Activated naive CD4-positive, alpha-beta T cell treated with anti-CD3 and anti-CD28 coated beads, Interleukin-2, amount 10 ng/mL, durations not matched to agents 5 hours and 36 hours (primary cell): Measurements from ENCODE around the gene GHDC. TPM values are rescaled to one million over a fixed set of nuclear protein-coding genes. Genes with fewer than 3 reads are reported as not detected.

Source experiments
- total RNA-seq, 2 experiments: library from RNA; stranded (reverse); gene quantifications; one replicate each; pipeline ENCODE4 v1.2.3, GENCODE V29; 2021

Gene GHDC
- total RNA-seq: 10 to 100 TPM; 15.8 to 16.9 TPM

GRCh38 chr17:42193969-42194899 lies at the start of gene GHDC:
Gene GHDC (minus strand): TSS chr17:42194494. CDS start chr17:42193581, 913 bp downstream.

GRCh38 chr17:42184713-42185620 lies 9.3 kb downstream of the GHDC start, which contains the start of gene HCRT:
Gene HCRT (minus strand): TSS chr17:42185452. CDS start chr17:42185365, 87 bp downstream.

GRCh38 chr17:42180922-42181850 lies 13.1 kb downstream of the GHDC start, which contains the start of gene KCNH4:
Gene KCNH4 (minus strand): TSS chr17:42181142. CDS start chr17:42180945, 197 bp downstream.

Other genes with a start within 250 kb of the GHDC start
- gene CNP, start 227.7 kb downstream of the GHDC start, total RNA-seq: 10 to 100 TPM; 53.9 to 62.0 TPM
- gene DNAJC7, start 177.1 kb downstream of the GHDC start, total RNA-seq: 10 to 100 TPM; 76.0 to 79.6 TPM
- gene NKIRAS2, start 174.4 kb downstream of the GHDC start, total RNA-seq: 10 to 100 TPM; 20.8 to 21.4 TPM
- under 1 TPM; 0.07 to 0.08 TPM for gene C17orf113, start 143.9 kb downstream of the GHDC start, total RNA-seq
- gene ZNF385C, start 96.0 kb downstream of the GHDC start, total RNA-seq: not detected
- 10 to 100 TPM; 30.1 to 30.3 TPM for gene DHX58, start 81.8 kb downstream of the GHDC start, total RNA-seq
- 10 to 100 TPM; 35.6 to 37.6 TPM for gene KAT2A, start 73.1 kb downstream of the GHDC start, total RNA-seq
- not detected for gene HSPB9, start 71.7 kb downstream of the GHDC start, total RNA-seq
- gene RAB5C, start 39.5 kb downstream of the GHDC start, total RNA-seq: 10 to 100 TPM; 78.0 to 83.4 TPM
- gene KCNH4, start 13.4 kb downstream of the GHDC start, total RNA-seq: under 1 TPM; 0.10 to 0.14 TPM
- gene HCRT, start 9.0 kb downstream of the GHDC start, total RNA-seq: not detected
- gene STAT5B, start 81.9 kb upstream of the GHDC start, total RNA-seq: 100 to 1,000 TPM; 166 to 172 TPM
- 100 to 1,000 TPM; 129 to 131 TPM for gene STAT5A, start 94.0 kb upstream of the GHDC start, total RNA-seq
- gene STAT3, start 193.9 kb upstream of the GHDC start, total RNA-seq: 100 to 1,000 TPM; 123 TPM
- 1 to 10 TPM; 1.4 TPM for gene CAVIN1, start 228.8 kb upstream of the GHDC start, total RNA-seq